ENCODE data around the gene HAVCR2.

Gene HAVCR2

GRCh38 chr5:157108976-157109375, at the start of gene HAVCR2:
Gene HAVCR2 (minus strand): TSS chr5:157109044. CDS start chr5:157108983, 61 bp downstream.
- H3K27ac Mint-ChIP-seq = peak within 1 kb of the TSS; percentile 93 to 96
- no peaks in the 10 kb centered on the region for H3K27me3 Mint-ChIP-seq
- ATAC-seq (peak; percentile 97), DNase-seq (peak; percentile 44 to 77)
- H3K9me3 Mint-ChIP-seq = no peaks in the 10 kb centered on the region
- H3K4me1 Mint-ChIP-seq = peaks cover 76% of the 10 kb centered on the region
- H3K4me3 Mint-ChIP-seq = peak within 1 kb of the TSS; percentile 84 to 94

GRCh38 chr5:157157293-157157891, 48.5 kb upstream of the HAVCR2 start:
- H3K27ac Mint-ChIP-seq = peak overlapping the region in 1 of 2 donors; percentile 36

GRCh38 chr5:157155297-157155696, 46.5 kb upstream of the HAVCR2 start:
- Mint-ChIP-seq H3K27ac (peak overlapping the region; percentile 96 to 97), H3K27me3 (no peaks in the 10 kb centered on the region), H3K4me3 (peak overlapping the region; percentile 78 to 85), H3K4me1 (peaks cover 92% of the 10 kb centered on the region), H3K9me3 (peaks cover 0 to 5% of the 10 kb centered on the region in 2 donors)
- DNase-seq (no peak), ATAC-seq (no peak)

More at GRCh38 chr5:157157293-157157891, 48.5 kb upstream of the HAVCR2 start:
- Mint-ChIP-seq H3K27me3 (no peaks in the 10 kb centered on the region), H3K4me1 (peaks cover 88% of the 10 kb centered on the region), H3K9me3 (peaks cover 0 to 5% of the 10 kb centered on the region in 2 donors), H3K4me3 (peak overlapping the region in 1 of 2 donors; percentile 26)
- ATAC-seq = no peak
- no peak for DNase-seq

GRCh38 chr5:157150995-157151394, 42.2 kb upstream of the HAVCR2 start:
- Mint-ChIP-seq H3K4me3 (peak overlapping the region; percentile 44 to 66), H3K27ac (peak overlapping the region; percentile 76 to 91), H3K27me3 (no peaks in the 10 kb centered on the region), H3K9me3 (no peaks in the 10 kb centered on the region), H3K4me1 (peaks cover 76% of the 10 kb centered on the region)
- no peak for DNase-seq
- no peak for ATAC-seq

- peak overlapping the region; percentile 4 to 11 for H3K4me3 Mint-ChIP-seq
- no peaks in the 10 kb centered on the region for H3K9me3 Mint-ChIP-seq
- peaks cover 60% of the 10 kb centered on the region for H3K4me1 Mint-ChIP-seq
- peak overlapping the region in 1 of 2 donors; percentile 37 for H3K27ac Mint-ChIP-seq
- ATAC-seq (peak; percentile 64), DNase-seq (peak; percentile 77 to 80)
- H3K27me3 Mint-ChIP-seq = no peaks in the 10 kb centered on the region
These were observed 40.1 kb upstream of the HAVCR2 start for GRCh38 chr5:157148734-157149615.

GRCh38 chr5:157143127-157143971, 34.5 kb upstream of the HAVCR2 start:
- Mint-ChIP-seq H3K27me3 (no peaks in the 10 kb centered on the region), H3K27ac (peak overlapping the region; percentile 96 to 98), H3K9me3 (no peaks in the 10 kb centered on the region), H3K4me3 (peak overlapping the region; percentile 90 to 97), H3K4me1 (peaks cover 44% of the 10 kb centered on the region)
- DNase-seq (peak; percentile 38 to 70), ATAC-seq (peak; percentile 55)

GRCh38 chr5:157142317-157143126, 33.7 kb upstream of the HAVCR2 start, which contains the start of gene MED7:
Gene MED7 (minus strand): TSS chr5:157142865. CDS start chr5:157139431, 3,434 bp downstream.
- peak within 1 kb of the TSS; percentile 90 to 97 for H3K4me3 Mint-ChIP-seq
- DNase-seq (peak; percentile 93 to 97), ATAC-seq (peak; percentile 99)
- no peaks in the 10 kb centered on the region for H3K27me3 Mint-ChIP-seq
- H3K4me1 Mint-ChIP-seq = peaks cover 39% of the 10 kb centered on the region
- peak within 1 kb of the TSS; percentile 96 to 98 for H3K27ac Mint-ChIP-seq
- no peaks in the 10 kb centered on the region for H3K9me3 Mint-ChIP-seq

- Mint-ChIP-seq H3K27ac (no peak overlapping the region), H3K27me3 (no peaks in the 10 kb centered on the region), H3K4me3 (no peak overlapping the region), H3K4me1 (peaks cover 59% of the 10 kb centered on the region), H3K9me3 (no peaks in the 10 kb centered on the region)
- DNase-seq (no peak), ATAC-seq (no peak)
These were observed 28.8 kb upstream of the HAVCR2 start for GRCh38 chr5:157137691-157138090.

- H3K9me3 Mint-ChIP-seq = no peaks in the 10 kb centered on the region
- no peak overlapping the region for H3K4me3 Mint-ChIP-seq
- no peak for ATAC-seq
- H3K27ac Mint-ChIP-seq = no peak overlapping the region
- DNase-seq = no peak
- no peaks in the 10 kb centered on the region for H3K27me3 Mint-ChIP-seq
- H3K4me1 Mint-ChIP-seq = peaks cover 46% of the 10 kb centered on the region
These were observed 23.4 kb upstream of the HAVCR2 start for GRCh38 chr5:157132281-157132612.

GRCh38 chr5:157130925-157131324, 22.1 kb upstream of the HAVCR2 start:
- H3K27me3 Mint-ChIP-seq = no peaks in the 10 kb centered on the region
- peaks cover 0 to 3% of the 10 kb centered on the region in 2 donors for H3K9me3 Mint-ChIP-seq
- DNase-seq = no peak
- ATAC-seq = no peak
- peaks cover 37% of the 10 kb centered on the region for H3K4me1 Mint-ChIP-seq
- H3K4me3 Mint-ChIP-seq = no peak overlapping the region
- H3K27ac Mint-ChIP-seq = peak overlapping the region in 1 of 2 donors; percentile 6

- peaks cover 15% of the 10 kb centered on the region for H3K4me1 Mint-ChIP-seq
- H3K27me3 Mint-ChIP-seq = no peaks in the 10 kb centered on the region
- DNase-seq = no peak
- ATAC-seq = no peak
- H3K27ac Mint-ChIP-seq = no peak overlapping the region
- H3K9me3 Mint-ChIP-seq = peaks cover 24 to 26% of the 10 kb centered on the region in 2 donors
- no peak overlapping the region for H3K4me3 Mint-ChIP-seq
These were observed 12.9 kb upstream of the HAVCR2 start for GRCh38 chr5:157121709-157122108.

GRCh38 chr5:157120102-157120501, 11.3 kb upstream of the HAVCR2 start:
- Mint-ChIP-seq H3K4me3 (no peak overlapping the region), H3K4me1 (peaks cover 24% of the 10 kb centered on the region), H3K9me3 (peaks cover 22 to 24% of the 10 kb centered on the region in 2 donors), H3K27ac (no peak overlapping the region), H3K27me3 (no peaks in the 10 kb centered on the region)
- ATAC-seq = no peak
- no peak for DNase-seq

- H3K4me1 Mint-ChIP-seq = peaks cover 50% of the 10 kb centered on the region
- peak overlapping the region; percentile 4 to 27 for H3K4me3 Mint-ChIP-seq
- DNase-seq (peak in 1 of 2 donors; percentile 37), ATAC-seq (peak; percentile 82)
- peaks cover 7 to 8% of the 10 kb centered on the region in 2 donors for H3K9me3 Mint-ChIP-seq
- H3K27me3 Mint-ChIP-seq = no peaks in the 10 kb centered on the region
- H3K27ac Mint-ChIP-seq = peak overlapping the region; percentile 22 to 91
These were observed 7.7 kb upstream of the HAVCR2 start for GRCh38 chr5:157116483-157116954.

- no peak for DNase-seq
- ATAC-seq = no peak
- Mint-ChIP-seq H3K27me3 (no peaks in the 10 kb centered on the region), H3K4me1 (peaks cover 59% of the 10 kb centered on the region), H3K27ac (peak overlapping the region in 1 of 2 donors; percentile 80), H3K9me3 (no peaks in the 10 kb centered on the region), H3K4me3 (peak overlapping the region in 1 of 2 donors; percentile 53)
These were observed 6.7 kb upstream of the HAVCR2 start for GRCh38 chr5:157115502-157115901.
